GM13977 (cell line): ENCODE results near the gene C1orf174.

Experiments used
- DNase-seq: peaks from one replicate; pipeline ENCODE4 v3.0.0; 2012; ENCODE audit warnings: low spot score
- CTCF ChIP-seq: IDR thresholded peaks from 2 replicates; pipeline ENCODE4 v1.5.1; 2012; ENCODE audit warnings: mild to moderate bottlenecking, control low read depth; ENCODE audit not compliant: insufficient read depth; ENCODE audit errors: extremely low read depth, missing control alignments
- in situ Hi-C: fragments of 300-500 bp; cut with MboI; formaldehyde crosslinking; loops from one replicate; pipeline ENCODE4 v1.12.0; 2022; ENCODE audit warnings: low sequenced_read_pairs, low pct_unique_long_range_greater_than_20kb, mixed read lengths, inconsistent platforms; ENCODE audit not compliant: unreplicated experiment

The C1orf174 gene

DNA sequence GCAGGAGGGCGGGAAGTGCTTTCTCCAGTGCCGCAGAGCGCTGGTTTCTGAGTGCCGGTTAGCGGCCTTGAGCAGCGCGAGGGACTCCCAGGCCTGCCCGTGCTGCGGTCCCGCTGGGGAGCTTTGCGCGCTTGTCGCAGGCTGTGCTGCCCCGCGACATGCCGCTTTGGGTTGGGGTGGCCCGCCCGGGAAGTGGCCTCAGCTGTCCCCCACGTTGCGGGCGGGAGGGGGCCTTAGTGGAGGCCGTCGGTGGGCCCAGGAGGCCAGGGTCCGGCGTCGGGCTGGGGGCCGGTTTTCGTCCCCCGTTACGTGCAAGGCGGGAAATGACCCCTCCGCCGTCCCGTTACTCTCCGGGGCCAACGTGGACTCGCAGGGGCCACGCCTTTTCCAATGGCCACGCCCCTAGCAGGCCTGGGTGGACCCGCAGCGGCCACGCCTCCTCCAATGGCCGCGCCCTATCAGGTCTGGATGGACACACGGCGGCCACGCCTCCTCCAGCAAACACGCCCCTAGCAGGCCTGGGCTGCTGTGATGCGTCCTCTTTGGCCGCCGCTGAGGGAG lies 977 bp upstream of the C1orf174 start:
- peak; percentile 98 for DNase-seq
- no peak for TF ChIP-seq CTCF
- in situ Hi-C loops: loop anchor here (25.0 kb wide), 1 partner anchor 1836 kb away; no protein-coding TSS in a partner anchor

DNA sequence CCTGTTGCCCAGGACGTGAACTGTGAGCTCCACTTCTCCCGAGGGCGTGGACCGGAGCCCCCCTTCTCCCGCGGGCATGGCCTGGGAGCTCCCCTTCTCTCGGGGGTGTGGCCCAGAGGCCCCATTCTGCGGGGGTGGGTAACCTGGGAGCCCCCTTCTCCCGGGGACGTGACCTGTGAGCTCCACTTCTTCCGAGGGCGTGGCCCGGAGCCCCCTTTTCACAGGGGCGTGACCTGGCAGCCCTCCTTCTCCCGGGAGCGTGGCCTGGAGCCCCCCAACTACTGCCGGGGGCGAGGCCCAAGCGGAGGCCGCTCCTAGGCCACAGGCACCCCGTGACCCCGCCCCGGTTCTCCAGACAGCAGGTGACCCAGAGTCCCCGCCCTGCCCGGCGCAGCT lies 320 bp downstream of the C1orf174 start:
- TF ChIP-seq CTCF: peak; percentile 14
- in situ Hi-C loops: loop anchor here (25.0 kb wide), 1 partner anchor 1838 kb away; no protein-coding TSS in a partner anchor
- no peak for DNase-seq

- TF ChIP-seq CTCF: no peak
- in situ Hi-C loops: no loop called here
- no peak for DNase-seq
Measured at GRCh38 chr1:3898994-3899753, 898 bp downstream of the C1orf174 start.

- DNase-seq: no peak
- in situ Hi-C loops: no loop called here
- TF ChIP-seq CTCF: no peak
Measured at GRCh38 chr1:3898475-3898735, 1.7 kb downstream of the C1orf174 start.

DNA sequence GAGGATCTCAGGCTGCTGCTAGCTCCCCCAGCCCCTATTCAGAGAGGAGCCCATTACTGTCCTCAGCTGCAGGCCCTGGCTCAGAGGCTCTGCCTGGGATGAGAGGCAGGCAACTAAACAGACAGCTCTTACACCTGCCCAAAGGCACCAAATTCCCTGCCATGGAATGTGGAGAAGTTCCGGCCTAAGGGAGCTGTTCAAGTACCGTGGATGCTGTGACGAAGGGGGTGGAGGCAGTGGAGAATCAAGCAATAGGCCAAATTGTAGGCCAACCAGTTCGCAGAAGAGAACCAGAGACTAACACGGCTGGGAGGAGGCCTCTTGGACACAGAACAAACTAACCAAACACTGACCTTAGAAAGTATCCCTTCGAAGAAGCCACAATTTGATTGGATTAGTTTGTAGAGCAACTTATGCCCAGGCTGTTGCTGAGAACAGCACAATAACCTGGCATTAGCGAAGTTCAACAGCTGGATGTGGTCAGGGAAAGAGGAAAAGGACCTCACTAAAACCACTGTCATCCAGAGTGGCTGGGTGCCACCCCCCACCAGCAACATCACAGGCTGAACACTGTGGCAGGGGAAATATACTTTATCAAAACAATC lies 3.6 kb downstream of the C1orf174 start:
- DNase-seq: no peak
- no peak for TF ChIP-seq CTCF
- in situ Hi-C loops: no loop called here

DNA sequence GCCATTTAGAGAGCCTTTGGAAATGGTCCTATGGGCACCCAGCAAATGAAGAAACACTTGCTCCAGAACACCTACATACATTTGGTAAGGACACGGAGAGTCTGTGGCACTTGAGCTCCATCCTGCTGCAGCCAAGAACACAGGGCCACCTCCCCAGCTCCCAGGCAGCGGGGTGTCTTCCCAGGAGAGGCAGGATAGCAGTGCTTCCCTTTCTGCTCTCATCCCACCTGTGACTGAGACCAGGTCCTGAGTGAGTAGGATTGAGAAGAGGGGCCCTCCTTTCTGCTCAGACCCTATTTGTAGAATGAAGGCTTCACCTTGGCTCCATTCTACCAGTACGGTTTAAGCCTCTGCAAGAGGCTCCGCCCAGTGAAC lies 4.1 kb downstream of the C1orf174 start:
- in situ Hi-C loops: no loop called here
- no peak for TF ChIP-seq CTCF
- DNase-seq: no peak
